ENCODE data around the gene VEGFD.

- TF ChIP-seq FOXM1 (IDR thresholded peaks at IDR 0.05; ENCODE audit: borderline replicate concordance) (no peak), ELF4 (IDR thresholded peaks at IDR 0.05) (no peak), TARDBP (IDR thresholded peaks at IDR 0.05) (no peak), SUZ12 (IDR thresholded peaks at IDR 0.05) (no peak), ZNF384 (IDR thresholded peaks at IDR 0.05) (no peak), ARNT (IDR thresholded peaks at IDR 0.05) (no peak), NFRKB (IDR thresholded peaks at IDR 0.05) (no peak), LEF1 (IDR thresholded peaks at IDR 0.05; ENCODE audit: borderline replicate concordance) (no peak), SP1 (IDR thresholded peaks at IDR 0.05) (no peak)
- TF ChIP-seq, protein P1, sequence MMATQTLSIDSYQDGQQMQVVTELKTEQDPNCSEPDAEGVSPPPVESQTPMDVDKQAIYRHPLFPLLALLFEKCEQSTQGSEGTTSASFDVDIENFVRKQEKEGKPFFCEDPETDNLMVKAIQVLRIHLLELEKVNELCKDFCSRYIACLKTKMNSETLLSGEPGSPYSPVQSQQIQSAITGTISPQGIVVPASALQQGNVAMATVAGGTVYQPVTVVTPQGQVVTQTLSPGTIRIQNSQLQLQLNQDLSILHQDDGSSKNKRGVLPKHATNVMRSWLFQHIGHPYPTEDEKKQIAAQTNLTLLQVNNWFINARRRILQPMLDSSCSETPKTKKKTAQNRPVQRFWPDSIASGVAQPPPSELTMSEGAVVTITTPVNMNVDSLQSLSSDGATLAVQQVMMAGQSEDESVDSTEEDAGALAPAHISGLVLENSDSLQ (IDR thresholded peaks at IDR 0.05) = no peak
Observed at GRCh38 chrX:15418041-15418706, 34.0 kb upstream of the VEGFD start.
